NCI-H2196 treated with DMSO at 0.1 percent for 48 hours (cell line): ENCODE data around the gene CDKN2B-AS1.

Source experiments
- DNase-seq: peaks from one replicate; lab custom pipeline; 2025; ENCODE audit not compliant: unreplicated experiment; lab: John Stamatoyannopoulos, UW

The CDKN2B-AS1 gene

GRCh38 chr9:22079873-22080341, 85.3 kb downstream of the CDKN2B-AS1 start:
- no peak for DNase-seq

GRCh38 chr9:22084336-22085035, 89.9 kb downstream of the CDKN2B-AS1 start:
- no peak for DNase-seq

GRCh38 chr9:22088053-22088716, 93.6 kb downstream of the CDKN2B-AS1 start:
- DNase-seq = no peak

- DNase-seq = no peak
Measured at GRCh38 chr9:22088717-22089061, 94.1 kb downstream of the CDKN2B-AS1 start.

DNA sequence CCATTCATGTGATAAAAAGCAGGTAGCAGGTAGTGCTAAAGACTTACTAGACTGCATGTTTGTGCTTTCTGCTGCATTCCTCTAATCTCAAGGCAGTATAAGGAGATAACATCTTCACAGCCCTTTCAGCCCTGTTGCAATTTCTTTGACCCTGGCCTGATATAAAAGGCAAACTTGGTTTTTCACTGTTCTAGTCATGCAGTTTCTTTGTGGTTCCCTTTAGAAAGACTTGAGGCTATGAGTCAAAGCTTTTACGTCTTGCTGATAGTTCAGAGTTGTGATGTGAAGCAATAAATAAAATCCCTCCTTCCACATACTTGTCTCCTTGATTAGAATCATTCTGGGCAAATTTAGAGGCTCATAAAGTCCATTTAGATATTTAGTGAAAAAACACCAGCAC, 103.1 kb downstream of the CDKN2B-AS1 start:
- no peak for DNase-seq

- no peak for DNase-seq
Measured at GRCh38 chr9:22098643-22099332, 104.2 kb downstream of the CDKN2B-AS1 start.

GRCh38 chr9:22100626-22101025, 106.0 kb downstream of the CDKN2B-AS1 start:
- DNase-seq = no peak

DNA sequence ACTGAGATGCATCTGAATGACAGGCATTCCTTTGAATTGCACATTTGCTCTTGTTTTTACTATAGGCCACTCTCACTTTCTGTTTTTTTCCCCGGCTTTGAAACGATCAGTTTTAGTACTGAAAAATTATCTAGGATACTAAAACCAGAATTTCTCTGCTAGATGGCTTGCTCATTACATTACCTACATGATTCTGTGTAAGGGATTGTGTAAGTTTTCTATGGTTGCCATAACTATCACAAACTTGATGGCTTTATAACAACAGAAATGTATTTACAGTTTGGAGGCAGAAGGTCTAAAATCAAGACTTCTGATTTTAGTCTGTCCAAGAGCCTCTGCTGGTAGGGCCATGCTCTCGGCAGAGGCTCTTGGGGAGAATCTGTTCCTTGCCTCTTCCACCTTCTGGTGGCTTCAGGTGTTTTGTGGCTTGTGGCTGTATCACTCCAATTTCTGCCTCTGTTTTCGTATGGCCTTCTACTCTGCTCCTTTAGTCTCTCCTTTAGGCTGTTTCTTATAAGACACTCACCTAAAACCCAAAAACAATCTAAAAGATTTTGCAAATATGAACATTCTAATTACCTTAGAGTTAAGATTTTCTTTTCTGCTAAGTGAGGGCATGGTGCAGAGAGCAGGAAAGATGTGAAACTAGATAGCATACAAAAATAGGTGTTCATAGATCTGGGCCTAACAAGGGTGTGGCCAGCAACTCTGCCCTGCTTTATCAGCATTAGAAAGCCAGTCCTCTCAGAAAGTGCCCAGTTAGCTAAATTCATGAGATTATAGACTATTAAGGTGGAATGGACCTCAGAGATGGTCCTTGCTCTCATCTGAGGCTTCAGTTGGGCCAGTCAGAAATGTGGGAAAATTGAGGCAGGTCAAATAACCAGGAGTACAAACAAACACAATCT, 107.8 kb downstream of the CDKN2B-AS1 start:
- DNase-seq = no peak

- no peak for DNase-seq
Measured at GRCh38 chr9:22103685-22104575, 109.3 kb downstream of the CDKN2B-AS1 start.

GRCh38 chr9:22105005-22105722, 110.6 kb downstream of the CDKN2B-AS1 start:
- no peak for DNase-seq

- no peak for DNase-seq
Measured at GRCh38 chr9:22107202-22108045, 112.8 kb downstream of the CDKN2B-AS1 start.

GRCh38 chr9:22108581-22109370, 114.2 kb downstream of the CDKN2B-AS1 start:
- DNase-seq = no peak

DNA sequence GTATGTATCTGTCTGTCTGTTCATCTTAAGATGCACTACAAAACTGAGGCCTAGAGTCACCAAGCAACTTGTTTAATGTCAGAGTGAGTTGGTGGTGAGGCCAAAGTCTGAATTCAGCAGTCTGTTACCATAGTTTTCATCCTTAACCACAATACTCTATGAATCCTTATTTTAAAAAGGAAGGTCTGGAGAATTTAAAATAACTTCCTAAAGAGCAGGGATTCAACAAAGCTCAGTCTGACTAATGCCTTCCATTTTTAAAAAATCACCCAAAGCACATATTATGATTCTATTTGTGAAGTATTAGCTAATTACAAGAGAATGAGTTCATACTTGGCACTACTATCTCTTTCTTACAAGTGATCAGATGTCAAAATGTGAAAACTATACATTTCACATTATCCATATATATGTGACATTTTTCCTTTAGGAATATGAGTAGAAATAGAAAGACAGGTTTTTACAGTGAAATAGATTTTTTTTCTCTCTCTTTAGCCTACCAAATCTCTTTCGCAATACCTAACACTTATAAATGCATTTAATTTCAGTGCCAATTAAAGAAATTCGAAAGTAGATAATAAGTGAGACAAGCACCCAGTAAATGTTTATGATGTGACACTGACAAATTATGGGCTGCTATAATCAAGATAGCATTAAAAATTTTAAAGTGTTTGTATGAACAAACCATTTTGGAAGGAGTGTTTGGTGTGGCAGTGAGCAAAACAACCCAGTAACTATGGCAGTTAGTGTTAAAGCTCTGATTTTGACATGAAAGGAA, 116.8 kb downstream of the CDKN2B-AS1 start:
- no peak for DNase-seq

DNA sequence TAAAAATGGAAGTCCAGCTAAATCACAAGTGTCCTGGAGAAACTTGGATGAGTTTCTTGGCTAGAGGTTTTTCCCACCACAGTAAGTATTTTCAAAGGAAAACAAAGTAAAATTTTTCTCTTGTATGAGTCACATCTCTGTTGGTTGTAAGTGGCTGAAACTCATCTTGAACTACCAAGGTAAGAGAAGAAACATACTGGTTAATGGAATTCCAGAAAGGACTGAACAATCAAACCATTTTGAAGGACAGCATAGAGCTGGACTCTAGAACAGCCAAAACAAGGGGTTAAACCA, 117.3 kb downstream of the CDKN2B-AS1 start:
- no peak for DNase-seq

DNA sequence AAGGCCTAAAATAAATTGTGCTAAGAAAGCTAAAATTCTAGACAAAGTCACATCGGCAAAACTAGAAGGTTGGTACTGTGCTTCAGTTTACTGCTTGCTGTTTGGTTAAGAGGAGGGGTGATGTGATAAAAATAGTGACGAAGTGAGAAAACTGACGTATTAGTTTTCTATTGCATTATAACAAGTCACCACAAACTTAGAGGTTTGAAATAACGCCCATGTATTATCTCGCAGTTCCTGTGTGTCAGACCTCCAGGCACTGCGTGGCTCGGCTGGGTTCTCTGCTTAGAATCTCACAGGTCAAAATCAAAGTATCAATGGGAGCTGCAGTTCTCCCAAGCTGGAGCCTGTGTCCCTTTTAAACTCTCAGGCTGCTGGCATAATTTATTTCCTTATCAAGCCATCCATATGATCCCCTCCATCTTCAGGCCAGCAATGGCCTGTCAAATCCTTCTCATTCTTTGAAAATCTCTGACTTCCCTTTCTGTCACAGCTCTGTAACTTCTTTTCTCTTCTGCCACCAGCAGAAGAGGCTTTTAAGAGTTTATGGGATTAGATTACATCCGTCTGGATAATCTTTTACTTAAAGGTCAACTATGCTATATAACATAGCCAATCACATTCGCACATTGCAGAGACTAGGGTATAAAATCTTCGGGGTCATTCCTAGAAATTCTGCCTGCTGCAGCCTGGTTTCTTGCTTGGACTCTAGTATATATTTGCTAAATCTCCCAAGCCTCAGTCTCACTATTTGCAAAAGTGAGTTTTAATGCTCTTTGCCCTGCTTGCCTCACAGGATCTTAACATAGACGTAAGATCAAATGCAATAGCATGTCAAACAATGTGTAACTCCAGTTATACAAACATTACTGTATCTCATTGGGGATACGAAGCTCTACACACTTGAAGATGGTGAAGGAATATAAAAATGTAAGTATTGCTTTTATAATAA, 118.6 kb downstream of the CDKN2B-AS1 start:
- DNase-seq = no peak

GRCh38 chr9:22114956-22115355, 120.4 kb downstream of the CDKN2B-AS1 start:
- no peak for DNase-seq
